Panc1 (cell line): ENCODE data around the gene EAF1. TPM values are rescaled to one million over a fixed set of nuclear protein-coding genes. Genes with fewer than 3 reads are reported as not detected.

Source experiments
- ATAC-seq: fragments of 200-7000 bp; cut with Tn5 transposase; 2 replicates; pipeline ENCODE4 v1.9.1; 2020; ENCODE audit warnings: mild to moderate bottlenecking, moderate library complexity
- BruUV-seq: library from RNA; stranded (reverse); fragments of 400-500 nt; replicated peaks from 2 replicates; lab custom pipeline; 2021; lab: Mats Ljungman, UMichigan
- CTCF ChIA-PET: fragments of 300-600 bp; sonication (Branson Sonifier 250); formaldehyde crosslinking; loops from one replicate; lab custom pipeline; 2022; ENCODE audit warnings: antibody characterized with exemption; lab: Charles Lee
- POLR2A ChIA-PET: fragments of 300-600 bp; sonication (Branson Sonifier 250); formaldehyde crosslinking; loops from one replicate; lab custom pipeline; 2022; ENCODE audit warnings: antibody characterized with exemption; lab: Charles Lee
- DNase-seq: peaks from one replicate; pipeline ENCODE4 v3.0.0-alpha.2; 2010; ENCODE audit warnings: low read depth, low spot score
- H3K27ac ChIP-seq: 2 replicates; pipeline ENCODE4 v1.5.1; 2011; ENCODE audit warnings: mild to moderate bottlenecking, low read length, inconsistent platforms
- H3K27me3 ChIP-seq: fragments of 200-500 bp; sonication (Bioruptor generic); 2 replicates; pipeline ENCODE4 v1.6.0; 2014; ENCODE audit warnings: low read length, inconsistent platforms; ENCODE audit not compliant: control insufficient read depth, insufficient read depth
- H3K36me3 ChIP-seq: fragments of 200-500 bp; sonication (Bioruptor generic); 2 replicates; pipeline ENCODE4 v1.5.1; 2014; ENCODE audit warnings: inconsistent platforms, mild to moderate bottlenecking, low read length, moderate library complexity; ENCODE audit not compliant: control insufficient read depth, insufficient read depth
- H3K4me1 ChIP-seq: 2 replicates; pipeline ENCODE4 v1.5.1; 2011; ENCODE audit warnings: inconsistent platforms, mild to moderate bottlenecking, low read length, moderate library complexity; ENCODE audit not compliant: control insufficient read depth, insufficient read depth
- H3K4me3 ChIP-seq, 2 experiments: 2 replicates each; pipeline ENCODE4 v1.5.1; 2011 to 2012; ENCODE audit warnings: low read depth in 2 of 2, low read length in 2 of 2, mild to moderate bottlenecking in 2 of 2, inconsistent platforms in 1 of 2, moderate library complexity in 1 of 2
- H3K9me3 ChIP-seq: fragments of 200-500 bp; sonication (Bioruptor generic); 2 replicates; pipeline ENCODE4 v1.5.1; 2014; ENCODE audit warnings: low read depth, mild to moderate bottlenecking, inconsistent platforms, low read length, moderate library complexity; ENCODE audit not compliant: control insufficient read depth, insufficient read depth
- POLR2AphosphoS5 ChIP-seq: IDR thresholded peaks from 2 replicates; pipeline ENCODE4 v1.6.1; 2012; ENCODE audit warnings: mild to moderate bottlenecking, low read depth, low read length, moderate library complexity
- SIN3A ChIP-seq: IDR thresholded peaks from 2 replicates; pipeline ENCODE4 v1.6.1; 2012; ENCODE audit warnings: low read depth, mild to moderate bottlenecking, low read length, moderate library complexity, borderline replicate concordance; ENCODE audit not compliant: insufficient read depth
- TCF7L2 ChIP-seq: IDR thresholded peaks from 2 replicates; pipeline ENCODE4 v1.6.1; 2011; ENCODE audit warnings: mild to moderate bottlenecking, low read depth, low read length, inconsistent platforms
- in situ Hi-C: cut with HindIII; loops from 2 replicates; pipeline ENCODE4 v1.10.0; 2016; ENCODE audit warnings: low sequenced_read_pairs, low pct_unique_long_range_greater_than_20kb
- intact Hi-C: fragments of 100-400 bp; cut with micrococcal nuclease; formaldehyde crosslinking; loops from one replicate; pipeline ENCODE4 v1.10.0; 2022; ENCODE audit not compliant: unreplicated experiment
- total RNA-seq: library from RNA; stranded (reverse); gene quantifications from one replicate; pipeline ENCODE4 v1.2.1, GENCODE V29; 2021; ENCODE audit not compliant: unreplicated experiment
- TF ChIP-seq, protein P1 (sequence below), 2 experiments: IDR thresholded peaks; 2 replicates each; pipeline ENCODE4 v1.6.1; 2011 to 2012; ENCODE audit warnings: low read depth in 2 of 2, control low read depth in 1 of 2, low read length in 1 of 2, mild to moderate bottlenecking in 1 of 2, moderate library complexity in 1 of 2; ENCODE audit not compliant: insufficient read depth in 1 of 2
- TF ChIP-seq, protein P2 (sequence below): fragments of 450-650 bp; IDR thresholded peaks from 2 replicates; pipeline ENCODE4 v1.5.1; 2017; ENCODE audit warnings: mild to moderate bottlenecking

EAF1 gene
- total RNA-seq, 1 experiment from 2014 or later, result 16.1 TPM

DNA sequence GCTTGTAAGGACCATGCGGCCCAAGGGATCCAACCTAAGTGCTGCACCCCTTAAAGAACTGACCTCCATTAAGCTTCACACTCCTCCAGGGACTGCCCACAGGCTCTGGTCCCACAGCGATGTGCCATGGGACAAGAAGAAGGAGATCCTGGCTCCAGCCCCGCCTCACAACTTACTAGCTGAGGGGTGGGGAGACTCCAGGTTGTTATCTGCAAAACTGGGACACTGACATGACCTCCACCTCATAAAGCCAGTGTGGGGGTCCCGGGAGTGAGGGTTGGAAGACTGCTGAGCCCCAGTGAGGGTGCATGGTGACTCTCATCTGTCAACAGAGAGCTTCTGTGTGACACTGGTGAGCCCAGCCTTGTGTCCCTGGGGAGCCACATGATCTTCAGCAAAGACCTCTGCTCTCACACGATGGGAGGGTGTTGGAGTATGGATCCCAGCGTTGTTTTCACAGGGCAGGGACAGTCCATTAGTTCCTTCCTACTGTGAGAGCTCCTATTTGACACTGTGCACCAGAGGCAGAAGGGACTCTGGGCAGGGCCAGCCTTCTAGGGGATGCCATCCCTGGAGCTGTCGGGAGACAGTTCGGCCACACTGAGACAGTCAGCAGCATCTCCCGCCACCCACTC is 26.7 kb downstream of the EAF1 start:
- peak; percentile 60 for ATAC-seq
- CTCF ChIA-PET, result no interaction called here
- Histone ChIP-seq H3K4me1 (no peaks in the 10 kb centered on the region), H3K9me3 (no peaks in the 10 kb centered on the region), H3K4me3 (no peak overlapping the region), H3K36me3 (no peaks in the 10 kb centered on the region), H3K27ac (no peak overlapping the region), H3K27me3 (no peaks in the 10 kb centered on the region)
- intact Hi-C loops, result no loop called here
- no peak for DNase-seq
- POLR2A ChIA-PET, result interaction anchor here (0.5 kb wide), 1 partner anchor 11 kb away, joined by 3 read pairs; no protein-coding TSS in a partner anchor
- in situ Hi-C loops, result no loop called here
- TF ChIP-seq, protein P1, sequence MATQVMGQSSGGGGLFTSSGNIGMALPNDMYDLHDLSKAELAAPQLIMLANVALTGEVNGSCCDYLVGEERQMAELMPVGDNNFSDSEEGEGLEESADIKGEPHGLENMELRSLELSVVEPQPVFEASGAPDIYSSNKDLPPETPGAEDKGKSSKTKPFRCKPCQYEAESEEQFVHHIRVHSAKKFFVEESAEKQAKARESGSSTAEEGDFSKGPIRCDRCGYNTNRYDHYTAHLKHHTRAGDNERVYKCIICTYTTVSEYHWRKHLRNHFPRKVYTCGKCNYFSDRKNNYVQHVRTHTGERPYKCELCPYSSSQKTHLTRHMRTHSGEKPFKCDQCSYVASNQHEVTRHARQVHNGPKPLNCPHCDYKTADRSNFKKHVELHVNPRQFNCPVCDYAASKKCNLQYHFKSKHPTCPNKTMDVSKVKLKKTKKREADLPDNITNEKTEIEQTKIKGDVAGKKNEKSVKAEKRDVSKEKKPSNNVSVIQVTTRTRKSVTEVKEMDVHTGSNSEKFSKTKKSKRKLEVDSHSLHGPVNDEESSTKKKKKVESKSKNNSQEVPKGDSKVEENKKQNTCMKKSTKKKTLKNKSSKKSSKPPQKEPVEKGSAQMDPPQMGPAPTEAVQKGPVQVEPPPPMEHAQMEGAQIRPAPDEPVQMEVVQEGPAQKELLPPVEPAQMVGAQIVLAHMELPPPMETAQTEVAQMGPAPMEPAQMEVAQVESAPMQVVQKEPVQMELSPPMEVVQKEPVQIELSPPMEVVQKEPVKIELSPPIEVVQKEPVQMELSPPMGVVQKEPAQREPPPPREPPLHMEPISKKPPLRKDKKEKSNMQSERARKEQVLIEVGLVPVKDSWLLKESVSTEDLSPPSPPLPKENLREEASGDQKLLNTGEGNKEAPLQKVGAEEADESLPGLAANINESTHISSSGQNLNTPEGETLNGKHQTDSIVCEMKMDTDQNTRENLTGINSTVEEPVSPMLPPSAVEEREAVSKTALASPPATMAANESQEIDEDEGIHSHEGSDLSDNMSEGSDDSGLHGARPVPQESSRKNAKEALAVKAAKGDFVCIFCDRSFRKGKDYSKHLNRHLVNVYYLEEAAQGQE (IDR thresholded peaks at IDR 0.05; ENCODE audit: insufficient read depth in 1 of 2, low read depth in 2 of 2, low read length in 1 of 2), result no peak
- TF ChIP-seq SIN3A (no peak), TCF7L2 (no peak), POLR2AphosphoS5 (no peak)
- TF ChIP-seq, protein P2, sequence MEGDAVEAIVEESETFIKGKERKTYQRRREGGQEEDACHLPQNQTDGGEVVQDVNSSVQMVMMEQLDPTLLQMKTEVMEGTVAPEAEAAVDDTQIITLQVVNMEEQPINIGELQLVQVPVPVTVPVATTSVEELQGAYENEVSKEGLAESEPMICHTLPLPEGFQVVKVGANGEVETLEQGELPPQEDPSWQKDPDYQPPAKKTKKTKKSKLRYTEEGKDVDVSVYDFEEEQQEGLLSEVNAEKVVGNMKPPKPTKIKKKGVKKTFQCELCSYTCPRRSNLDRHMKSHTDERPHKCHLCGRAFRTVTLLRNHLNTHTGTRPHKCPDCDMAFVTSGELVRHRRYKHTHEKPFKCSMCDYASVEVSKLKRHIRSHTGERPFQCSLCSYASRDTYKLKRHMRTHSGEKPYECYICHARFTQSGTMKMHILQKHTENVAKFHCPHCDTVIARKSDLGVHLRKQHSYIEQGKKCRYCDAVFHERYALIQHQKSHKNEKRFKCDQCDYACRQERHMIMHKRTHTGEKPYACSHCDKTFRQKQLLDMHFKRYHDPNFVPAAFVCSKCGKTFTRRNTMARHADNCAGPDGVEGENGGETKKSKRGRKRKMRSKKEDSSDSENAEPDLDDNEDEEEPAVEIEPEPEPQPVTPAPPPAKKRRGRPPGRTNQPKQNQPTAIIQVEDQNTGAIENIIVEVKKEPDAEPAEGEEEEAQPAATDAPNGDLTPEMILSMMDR, result no peak
- BruUV-seq, result no TSS peak

DNA sequence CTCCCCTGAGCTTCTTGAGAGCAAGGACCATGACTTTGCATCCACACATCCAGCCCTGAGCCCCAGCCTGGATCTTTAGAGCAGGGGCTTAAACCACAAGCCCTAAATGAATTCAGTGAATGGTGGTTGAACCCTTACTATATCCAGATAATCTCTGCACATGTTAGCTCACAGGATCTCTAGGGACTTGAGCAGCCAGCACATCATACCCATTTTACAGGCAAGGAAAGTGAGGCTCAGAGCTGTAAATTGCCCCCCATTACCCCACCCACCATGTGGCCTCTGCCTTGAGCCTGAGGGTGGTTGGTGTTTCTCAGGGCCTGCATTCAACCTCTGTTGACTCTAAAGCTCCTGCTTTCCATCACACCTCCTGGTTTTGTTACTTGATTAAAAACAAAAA is 27.6 kb downstream of the EAF1 start:
- BruUV-seq, result no TSS peak

More for the DNA sequence above, 27.6 kb downstream of the EAF1 start:
- ChIA-PET CTCF (no interaction called here), POLR2A (interaction anchor here (0.5 kb wide), 1 partner anchor 12 kb away, joined by 3 read pairs; no protein-coding TSS in a partner anchor)
- in situ Hi-C loops (no loop called here), intact Hi-C loops (no loop called here)
- DNase-seq (no peak), ATAC-seq (no peak)
- H3K27ac ChIP-seq, result no peak overlapping the region
- no peaks in the 10 kb centered on the region for H3K4me1 ChIP-seq
- H3K4me3 ChIP-seq, result no peak overlapping the region
- no peaks in the 10 kb centered on the region for H3K36me3 ChIP-seq
- no peaks in the 10 kb centered on the region for H3K9me3 ChIP-seq
- H3K27me3 ChIP-seq, result no peaks in the 10 kb centered on the region
- TF ChIP-seq POLR2AphosphoS5 (no peak), SIN3A (no peak), TCF7L2 (no peak)
- TF ChIP-seq, protein P2, result no peak
- TF ChIP-seq, protein P1 (IDR thresholded peaks at IDR 0.05; ENCODE audit: insufficient read depth in 1 of 2, low read depth in 2 of 2, low read length in 1 of 2), result no peak
